DMS79 treated with DMSO at 0.1 percent for 48 hours (cell line): ENCODE data around the gene GPSM1.
"Not testable (repeated sequence)": the region's sequence is repeated elsewhere in the genome, so short reads cannot be mapped to it uniquely, and the experiment has no call there.

Experiments
- DNase-seq: peaks from one replicate; lab custom pipeline; 2025; lab: John Stamatoyannopoulos, UW

The GPSM1 gene

GRCh38 chr9:136343884-136344269 is 16.5 kb downstream of the GPSM1 start:
- no peak for DNase-seq

GRCh38 chr9:136344544-136345280 is 17.4 kb downstream of the GPSM1 start:
- no peak for DNase-seq

DNA sequence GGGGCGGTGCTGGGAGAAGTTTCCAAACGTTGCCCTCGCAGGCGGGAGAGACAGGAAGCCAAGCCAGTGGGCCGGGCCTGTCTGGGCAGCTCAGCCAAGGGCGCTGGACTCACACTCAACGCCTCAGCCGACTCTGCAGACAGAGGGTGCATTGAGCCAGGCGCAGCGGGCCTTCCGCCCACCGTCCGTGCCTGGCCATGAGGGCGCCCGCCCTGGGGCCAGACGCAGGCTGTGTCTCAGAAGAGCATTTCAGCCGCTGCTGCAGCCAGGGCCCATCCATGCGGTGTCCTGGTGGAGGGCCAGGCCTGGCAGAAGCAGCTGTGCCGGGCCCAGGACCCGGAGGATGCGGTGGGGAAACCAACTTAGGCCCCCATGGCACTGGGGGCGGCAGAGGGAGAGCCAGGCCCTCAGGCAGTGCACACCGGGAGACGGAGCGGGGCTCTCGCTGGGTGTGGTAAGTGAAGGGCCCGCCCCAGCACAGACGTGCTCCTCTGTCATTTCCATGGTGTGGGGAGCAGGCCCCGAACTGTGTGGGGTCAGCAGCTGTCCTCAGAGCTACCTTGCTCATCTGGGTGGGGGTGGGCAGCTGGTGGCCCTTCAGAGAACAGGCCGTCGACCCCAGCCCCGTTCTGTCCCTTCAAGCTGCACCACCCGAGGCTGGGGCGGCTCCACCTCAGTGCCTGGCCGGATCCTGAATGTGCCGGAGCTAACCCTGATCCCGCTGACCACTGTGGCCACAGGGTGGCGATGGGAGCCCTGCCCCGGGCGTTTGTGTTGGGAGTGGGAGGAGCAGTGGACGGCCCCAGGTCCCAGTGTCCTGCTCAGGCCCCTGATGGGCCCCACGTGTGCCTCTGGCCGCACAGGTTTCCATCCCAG is 18.2 kb downstream of the GPSM1 start:
- DNase-seq: no peak

GRCh38 chr9:136346157-136346481 is 18.8 kb downstream of the GPSM1 start:
- no peak for DNase-seq

DNA sequence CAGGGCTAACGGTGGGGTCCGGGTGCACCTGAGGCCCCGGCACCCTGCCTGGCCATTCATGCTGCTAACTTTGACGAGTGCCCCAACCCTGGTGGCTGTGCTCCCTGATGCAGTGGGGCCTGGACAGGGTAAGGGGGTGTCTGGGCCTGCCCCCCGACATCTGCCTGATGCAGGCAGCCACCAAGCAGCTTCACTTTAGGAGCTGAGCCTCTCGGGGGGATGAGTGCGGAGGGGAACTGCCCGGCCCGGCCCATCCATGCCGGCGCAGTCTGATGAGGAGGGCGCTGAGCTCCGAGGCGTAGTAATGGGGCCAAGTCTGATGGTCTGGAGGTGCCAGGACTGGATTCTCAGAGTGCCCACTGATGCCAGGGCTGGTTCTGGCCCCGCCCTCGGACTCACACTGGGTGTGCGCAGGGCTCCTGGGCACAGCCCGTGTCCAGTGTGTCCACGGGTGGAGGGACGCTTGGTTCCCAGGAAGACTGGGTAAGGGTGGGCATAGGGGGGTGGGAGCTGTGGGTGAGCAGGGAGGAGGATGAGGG is 19.7 kb downstream of the GPSM1 start:
- no peak for DNase-seq

GRCh38 chr9:136347472-136348256 is 20.3 kb downstream of the GPSM1 start:
- DNase-seq: no peak

DNA sequence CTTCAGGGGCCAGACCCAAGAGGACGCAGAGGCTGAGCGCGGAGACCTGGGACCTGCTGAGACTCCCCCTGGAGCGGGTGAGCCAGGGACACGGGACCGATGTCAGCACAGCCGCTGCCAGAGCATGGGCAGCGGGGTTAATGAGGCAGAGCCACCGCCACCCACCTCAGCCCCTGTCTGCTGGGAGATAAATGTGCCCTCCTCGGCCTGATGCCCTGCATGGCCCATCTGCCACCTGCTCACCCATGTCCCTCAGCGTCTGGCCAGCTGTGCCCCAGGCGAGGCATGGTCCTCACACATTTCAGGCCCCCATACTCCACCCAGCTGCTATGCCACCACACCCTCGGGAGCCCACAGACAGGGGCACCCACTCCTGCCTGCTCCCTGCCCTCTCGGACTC is 21.4 kb downstream of the GPSM1 start:
- DNase-seq: no peak

DNA sequence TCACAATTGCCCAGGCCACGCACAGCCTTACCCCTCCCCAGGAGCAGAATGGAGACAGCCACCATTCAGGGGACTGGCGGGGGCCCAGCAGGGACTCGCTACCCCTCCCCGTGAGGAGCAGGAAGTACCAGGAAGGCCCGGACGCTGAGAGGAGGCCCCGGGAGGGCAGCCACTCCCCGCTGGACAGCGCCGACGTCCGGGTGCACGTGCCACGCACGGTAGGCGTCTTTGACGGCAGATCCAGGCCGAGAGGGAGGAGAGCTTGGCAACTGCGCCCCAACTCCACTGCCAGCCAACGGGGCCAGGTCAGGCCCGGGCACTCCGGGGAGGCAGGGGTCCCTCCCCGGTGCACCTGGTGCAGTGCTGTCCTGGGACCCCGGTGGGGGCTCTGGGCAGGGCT is 22.2 kb downstream of the GPSM1 start:
- no peak for DNase-seq

GRCh38 chr9:136351252-136351800 is 24.0 kb downstream of the GPSM1 start:
- DNase-seq: no peak

- not testable (repeated sequence) for DNase-seq
These were observed 24.5 kb downstream of the GPSM1 start for GRCh38 chr9:136351868-136352267.

GRCh38 chr9:136352682-136353081 is 25.3 kb downstream of the GPSM1 start:
- peak; percentile 59 for DNase-seq

DNA sequence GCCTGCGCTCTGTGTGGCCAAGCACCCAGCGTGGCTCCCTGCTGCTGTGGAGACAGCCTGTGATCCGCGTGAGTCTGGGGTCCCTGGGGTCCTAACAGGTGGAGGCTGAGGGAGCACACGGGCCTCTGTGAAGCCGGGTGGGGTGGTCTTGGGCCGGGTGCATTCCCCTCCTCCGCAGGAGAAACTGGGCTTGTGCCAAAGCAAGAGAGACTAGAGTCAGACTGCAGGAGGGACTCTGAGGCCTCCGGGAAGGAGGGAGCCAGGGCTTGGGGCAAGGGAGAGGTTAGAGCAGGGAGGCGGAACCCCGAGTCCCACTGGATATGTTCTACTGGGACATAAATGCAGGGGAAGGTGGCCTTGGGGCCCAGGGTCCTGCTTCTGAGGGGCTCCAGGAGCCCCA is 25.7 kb downstream of the GPSM1 start:
- no peak for DNase-seq

GRCh38 chr9:136353757-136354488 is 26.6 kb downstream of the GPSM1 start:
- no peak for DNase-seq

- DNase-seq: no peak
These were observed 27.3 kb downstream of the GPSM1 start for GRCh38 chr9:136354592-136355085.

DNA sequence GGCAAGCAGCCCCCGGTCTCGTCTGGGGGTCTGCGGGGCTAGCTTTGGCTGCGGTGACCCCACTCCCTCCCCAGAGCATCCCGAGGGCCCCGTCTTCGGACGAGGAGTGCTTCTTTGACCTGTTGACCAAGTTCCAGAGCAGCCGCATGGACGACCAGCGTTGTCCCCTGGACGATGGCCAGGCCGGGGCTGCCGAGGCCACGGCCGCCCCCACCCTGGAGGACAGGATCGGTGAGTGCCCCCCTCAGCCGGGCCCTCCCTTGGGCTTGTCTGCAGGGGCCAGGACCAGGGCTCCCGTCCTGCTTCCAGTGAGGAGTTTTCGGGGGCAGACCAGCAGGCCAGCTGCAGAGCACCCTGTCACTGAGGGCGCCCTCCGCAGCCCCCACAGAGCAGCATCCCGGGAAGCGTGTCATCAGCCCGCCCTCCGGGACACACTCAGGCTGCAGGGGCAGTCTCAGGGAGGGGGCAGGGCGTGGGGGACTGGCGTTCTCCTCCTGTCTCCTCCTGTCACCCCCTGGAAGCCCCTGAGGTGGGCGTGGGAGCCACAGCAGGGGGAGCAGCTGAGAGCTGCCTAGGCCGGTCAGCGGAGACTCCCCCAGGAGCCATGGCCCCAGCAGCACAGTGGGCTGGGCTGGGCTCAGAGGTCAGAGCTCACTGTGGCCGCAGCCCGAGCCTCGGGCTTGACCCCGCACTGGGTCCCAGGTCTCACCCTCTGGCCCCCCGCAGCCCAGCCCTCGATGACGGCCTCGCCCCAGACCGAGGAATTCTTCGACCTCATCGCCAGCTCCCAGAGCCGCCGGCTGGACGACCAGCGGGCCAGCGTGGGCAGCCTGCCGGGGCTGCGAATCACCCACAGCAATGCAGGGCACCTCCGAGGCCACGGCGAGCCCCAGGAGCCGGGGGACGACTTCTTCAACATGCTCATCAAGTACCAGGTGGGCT is 28.5 kb downstream of the GPSM1 start:
- DNase-seq: no peak

DNA sequence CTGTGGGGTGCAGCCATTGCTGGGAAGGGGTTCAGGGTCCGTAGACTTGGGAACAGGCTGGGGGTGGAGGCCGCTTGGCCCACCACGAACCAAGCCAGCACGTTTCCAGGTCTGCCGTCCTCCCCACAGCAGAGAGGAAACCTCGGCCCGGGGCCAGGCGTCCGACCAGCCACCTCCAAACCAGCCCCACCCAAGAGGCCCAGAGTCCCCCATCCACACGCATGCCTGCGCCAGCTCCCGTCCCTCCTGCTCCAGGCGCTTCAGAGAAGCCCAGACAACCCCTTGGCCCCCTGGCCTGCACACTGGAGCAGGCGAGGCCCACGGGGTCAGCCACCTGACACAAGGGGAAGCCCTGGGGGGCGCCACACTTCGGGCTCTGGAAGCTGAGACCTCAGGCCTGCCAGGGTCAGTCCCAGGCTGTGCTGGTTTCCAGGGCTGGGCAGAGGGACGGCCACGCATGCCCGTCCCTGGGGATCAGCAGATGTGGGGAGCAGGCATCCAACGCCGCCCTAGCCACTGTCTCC is 29.9 kb downstream of the GPSM1 start:
- DNase-seq: no peak

DNA sequence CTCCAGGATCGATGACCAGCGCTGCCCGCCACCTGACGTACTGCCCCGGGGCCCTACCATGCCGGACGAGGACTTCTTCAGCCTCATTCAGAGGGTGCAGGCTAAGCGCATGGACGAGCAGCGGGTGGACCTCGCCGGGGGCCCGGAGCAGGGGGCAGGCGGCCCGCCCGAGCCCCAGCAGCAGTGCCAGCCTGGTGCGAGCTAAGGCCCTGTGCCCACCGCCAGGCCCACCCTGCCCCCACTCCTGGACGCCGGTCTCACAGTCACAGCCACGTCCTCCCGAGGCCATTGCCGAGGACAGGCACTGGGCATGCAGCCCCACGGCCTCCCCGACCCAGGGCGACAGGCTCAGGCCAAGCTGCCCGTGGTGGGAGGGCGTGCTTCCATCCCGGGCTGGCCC is 30.7 kb downstream of the GPSM1 start:
- no peak for DNase-seq

DNA sequence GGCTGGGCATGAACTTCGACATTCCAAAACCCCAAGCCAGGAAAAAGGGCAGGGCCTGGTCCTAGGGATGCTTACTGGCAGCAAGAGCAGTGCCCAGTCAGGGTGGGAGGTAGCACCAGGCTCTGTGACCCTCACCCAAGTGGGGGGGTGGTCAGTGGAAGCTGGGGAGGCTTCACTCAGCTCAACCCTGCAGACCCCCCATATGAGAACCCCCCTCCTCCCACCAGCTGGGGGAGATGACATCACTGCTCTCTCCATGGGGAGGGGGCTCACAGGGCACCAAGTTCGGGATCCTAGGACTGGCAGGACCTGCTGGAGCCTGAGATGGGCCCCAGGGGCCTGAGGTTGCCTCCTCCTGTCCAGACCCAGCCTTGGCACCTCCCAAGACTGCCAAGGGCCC is 31.5 kb downstream of the GPSM1 start:
- DNase-seq: no peak

DNA sequence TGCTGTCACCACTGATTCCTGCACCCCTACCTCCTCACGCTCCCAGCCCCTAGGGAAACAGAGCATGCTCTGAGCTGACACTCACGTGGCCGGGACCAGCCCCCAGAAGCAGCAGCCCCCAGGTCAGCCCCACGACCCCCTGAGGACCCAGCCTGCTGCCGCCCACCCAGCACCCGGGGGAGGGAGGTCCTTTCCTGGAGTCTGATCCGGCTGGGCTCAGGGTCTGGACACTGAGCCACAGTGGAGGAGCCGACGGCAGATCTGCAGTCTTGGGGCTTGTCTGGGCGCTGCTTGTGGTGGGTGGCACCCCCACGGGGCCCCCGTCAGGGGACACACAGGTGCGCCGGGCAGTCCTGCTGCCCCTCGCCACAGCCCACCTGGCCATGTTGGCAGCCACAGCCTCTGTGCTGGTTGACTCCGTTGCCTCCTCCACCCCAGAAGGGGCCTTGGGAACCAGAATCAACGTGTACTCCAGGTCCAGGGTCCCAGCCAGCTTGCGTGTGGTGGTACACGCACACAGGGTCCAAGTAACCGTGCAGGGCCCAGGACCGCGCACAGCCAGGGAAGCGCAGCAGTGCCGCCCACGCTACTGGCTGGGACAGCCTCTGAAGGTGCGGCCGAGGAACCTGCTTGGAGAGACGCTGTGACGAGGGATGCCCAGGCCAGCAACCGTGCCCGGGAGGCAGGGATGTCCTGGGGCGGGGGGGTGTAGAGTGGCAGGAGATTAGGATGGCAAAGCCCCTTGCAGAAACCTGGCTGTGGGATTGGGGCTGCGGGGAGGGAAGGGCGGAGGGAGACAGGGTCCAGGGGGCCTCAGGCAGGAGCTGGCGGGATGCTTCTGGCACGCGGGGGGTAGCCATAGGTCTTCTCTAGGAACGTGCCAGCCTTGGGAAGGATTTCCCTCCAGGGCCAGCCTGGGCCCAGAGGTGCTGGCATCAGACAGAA is 32.7 kb downstream of the GPSM1 start:
- no peak for DNase-seq
